A673 (cell line): Measurements from ENCODE around the gene C13orf46. TPM values are rescaled to one million over a fixed set of nuclear protein-coding genes. Genes with fewer than 3 reads are reported as not detected.

ENCODE experiments used
- BruUV-seq: library from RNA; stranded (reverse); fragments of 400-500 nt; replicated peaks from 2 replicates; lab custom pipeline; 2021; lab: Mats Ljungman, UMichigan
- CTCF ChIA-PET: fragments of 300-600 bp; sonication (Branson Sonifier 250); formaldehyde crosslinking; loops from one replicate; lab custom pipeline; 2022; ENCODE audit warnings: antibody characterized with exemption; lab: Charles Lee
- POLR2A ChIA-PET: fragments of 300-600 bp; sonication (Branson Sonifier 250); formaldehyde crosslinking; loops from one replicate; lab custom pipeline; 2022; ENCODE audit warnings: antibody characterized with exemption; ENCODE audit not compliant: low non-redundant PET; lab: Charles Lee
- DNase-seq: peaks from one replicate; pipeline ENCODE4 v3.0.0-alpha.2; 2015; ENCODE audit warnings: low spot score
- H3K27ac ChIP-seq: fragments of 200-600 bp; sonication (generic); 2 replicates; pipeline ENCODE4 v1.5.1; 2016; ENCODE audit warnings: mixed run types, low read depth, mild to moderate bottlenecking, mixed read lengths, antibody characterized with exemption, low read length; ENCODE audit not compliant: poor library complexity, severe bottlenecking
- H3K27me3 ChIP-seq: fragments of 200-600 bp; sonication (generic); replicated peaks from 2 replicates; pipeline ENCODE4 v1.6.1; 2017; ENCODE audit warnings: mixed run types, low read depth, mild to moderate bottlenecking, mixed read lengths, antibody characterized with exemption, low read length; ENCODE audit not compliant: insufficient read depth, poor library complexity
- H3K36me3 ChIP-seq: fragments of 200-600 bp; sonication (generic); 2 replicates; pipeline ENCODE4 v1.6.1; 2016; ENCODE audit warnings: mixed run types, mild to moderate bottlenecking, mixed read lengths, antibody characterized with exemption, low read length; ENCODE audit not compliant: insufficient read depth, poor library complexity, severe bottlenecking
- H3K4me1 ChIP-seq: fragments of 200-600 bp; sonication (generic); 2 replicates; pipeline ENCODE4 v1.6.1; 2017; ENCODE audit warnings: mixed run types, mild to moderate bottlenecking, mixed read lengths, antibody characterized with exemption, low read length; ENCODE audit not compliant: insufficient read depth, poor library complexity, severe bottlenecking
- H3K4me3 ChIP-seq: fragments of 200-600 bp; sonication (generic); 2 replicates; pipeline ENCODE4 v1.5.1; 2016; ENCODE audit warnings: low read depth, mixed run types, mild to moderate bottlenecking, mixed read lengths, low read length; ENCODE audit not compliant: poor library complexity, severe bottlenecking
- H3K9me3 ChIP-seq: fragments of 200-600 bp; sonication (generic); 2 replicates; pipeline ENCODE4 v1.6.1; 2016; ENCODE audit warnings: mixed run types, low read depth, mild to moderate bottlenecking, mixed read lengths, antibody characterized with exemption, low read length; ENCODE audit not compliant: poor library complexity, severe bottlenecking
- CTCF ChIP-seq: fragments of 300-800, 200-600 bp; sonication (generic); conservative IDR thresholded peaks from 2 replicates; pipeline ENCODE4 v1.5.1; 2017; ENCODE audit warnings: low read depth, mild to moderate bottlenecking, antibody characterized with exemption, low read length, moderate library complexity, mixed read lengths
- EZH2 ChIP-seq: fragments of 200-600 bp; sonication (generic); IDR thresholded peaks from 2 replicates; pipeline ENCODE4 v1.6.1; 2017; ENCODE audit warnings: borderline replicate concordance, low read depth, mild to moderate bottlenecking, mixed read lengths, antibody characterized with exemption, low read length; ENCODE audit not compliant: poor library complexity, severe bottlenecking
- intact Hi-C: fragments of 100-400 bp; cut with micrococcal nuclease; formaldehyde crosslinking; loops from one replicate; pipeline ENCODE4 v1.10.0; 2022; ENCODE audit not compliant: unreplicated experiment
- total RNA-seq: library from RNA; stranded (reverse); gene quantifications from 2 replicates; pipeline ENCODE4 v1.2.3, GENCODE V29; 2021

Gene C13orf46
- total RNA-seq, 1 experiment from 2014 or later: 3.6 TPM

- no peak for DNase-seq
- CTCF ChIA-PET: no interaction called here
- intact Hi-C loops: no loop called here
- H3K27me3 ChIP-seq: no peaks in the 10 kb centered on the region
- no peak for TF ChIP-seq CTCF
- TF ChIP-seq EZH2: no peak
- H3K27ac ChIP-seq: no peak overlapping the region
- H3K4me3 ChIP-seq: no peak overlapping the region
- H3K4me1 ChIP-seq: no peaks in the 10 kb centered on the region
- H3K36me3 ChIP-seq: peaks cover 7% of the 10 kb centered on the region
- H3K9me3 ChIP-seq: no peaks in the 10 kb centered on the region
- BruUV-seq: no TSS peak
- POLR2A ChIA-PET: no interaction called here
Measured at GRCh38 chr13:113972451-113973217, 1.2 kb downstream of the C13orf46 start.

GRCh38 chr13:113971471-113972231, 2.2 kb downstream of the C13orf46 start:
- no peak for DNase-seq
- intact Hi-C loops: no loop called here
- no TSS peak for BruUV-seq
- H3K4me1 ChIP-seq: no peaks in the 10 kb centered on the region
- TF ChIP-seq EZH2 (no peak), CTCF (no peak)
- peaks cover 7% of the 10 kb centered on the region for H3K36me3 ChIP-seq
- H3K27me3 ChIP-seq: no peaks in the 10 kb centered on the region
- H3K27ac ChIP-seq: no peak overlapping the region
- H3K9me3 ChIP-seq: no peaks in the 10 kb centered on the region
- POLR2A ChIA-PET: no interaction called here
- H3K4me3 ChIP-seq: no peak overlapping the region
- CTCF ChIA-PET: no interaction called here

GRCh38 chr13:113970810-113971470, 2.9 kb downstream of the C13orf46 start:
- H3K4me3 ChIP-seq: no peak overlapping the region
- no peaks in the 10 kb centered on the region for H3K27me3 ChIP-seq
- no peaks in the 10 kb centered on the region for H3K4me1 ChIP-seq
- no peak overlapping the region for H3K27ac ChIP-seq
- H3K36me3 ChIP-seq: peaks cover 7% of the 10 kb centered on the region
- ChIA-PET CTCF (no interaction called here), POLR2A (no interaction called here)
- no peak for DNase-seq
- intact Hi-C loops: no loop called here
- no TSS peak for BruUV-seq
- no peak for TF ChIP-seq EZH2
- no peaks in the 10 kb centered on the region for H3K9me3 ChIP-seq
